ENCODE data around the gene KRTAP13-2.

Gene KRTAP13-2, protein sequence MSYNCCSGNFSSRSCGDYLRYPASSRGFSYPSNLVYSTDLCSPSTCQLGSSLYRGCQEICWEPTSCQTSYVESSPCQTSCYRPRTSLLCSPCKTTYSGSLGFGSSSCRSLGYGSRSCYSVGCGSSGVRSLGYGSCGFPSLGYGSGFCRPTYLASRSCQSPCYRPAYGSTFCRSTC

GRCh38 chr21:30372139-30372770 lies at the start of gene KRTAP13-2:
KRTAP13-2 (minus strand) TSS chr21:30372271; CDS start chr21:30372213, 58 bp downstream.
- DNase-seq, result no peak

DNA sequence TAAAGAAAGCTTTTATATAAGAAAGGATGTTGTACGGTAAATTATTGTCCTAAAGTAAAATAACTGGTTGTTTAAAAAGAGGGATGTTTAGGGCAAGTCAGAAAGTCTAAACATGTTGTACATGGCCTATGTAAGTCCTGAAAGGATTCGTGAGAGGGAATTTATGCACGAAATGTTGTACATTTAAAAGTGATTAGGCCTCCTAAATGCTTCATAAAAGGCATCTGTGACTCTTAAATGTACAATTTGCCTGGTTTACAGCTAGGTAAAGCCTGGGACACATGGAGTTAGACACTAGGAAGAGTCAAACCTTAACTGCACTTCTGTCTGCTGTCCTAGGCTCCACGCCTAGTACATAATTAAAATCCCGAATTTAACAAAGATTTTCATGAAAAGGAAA lies 43.9 kb upstream of the KRTAP13-2 start:
- no peak for DNase-seq

DNA sequence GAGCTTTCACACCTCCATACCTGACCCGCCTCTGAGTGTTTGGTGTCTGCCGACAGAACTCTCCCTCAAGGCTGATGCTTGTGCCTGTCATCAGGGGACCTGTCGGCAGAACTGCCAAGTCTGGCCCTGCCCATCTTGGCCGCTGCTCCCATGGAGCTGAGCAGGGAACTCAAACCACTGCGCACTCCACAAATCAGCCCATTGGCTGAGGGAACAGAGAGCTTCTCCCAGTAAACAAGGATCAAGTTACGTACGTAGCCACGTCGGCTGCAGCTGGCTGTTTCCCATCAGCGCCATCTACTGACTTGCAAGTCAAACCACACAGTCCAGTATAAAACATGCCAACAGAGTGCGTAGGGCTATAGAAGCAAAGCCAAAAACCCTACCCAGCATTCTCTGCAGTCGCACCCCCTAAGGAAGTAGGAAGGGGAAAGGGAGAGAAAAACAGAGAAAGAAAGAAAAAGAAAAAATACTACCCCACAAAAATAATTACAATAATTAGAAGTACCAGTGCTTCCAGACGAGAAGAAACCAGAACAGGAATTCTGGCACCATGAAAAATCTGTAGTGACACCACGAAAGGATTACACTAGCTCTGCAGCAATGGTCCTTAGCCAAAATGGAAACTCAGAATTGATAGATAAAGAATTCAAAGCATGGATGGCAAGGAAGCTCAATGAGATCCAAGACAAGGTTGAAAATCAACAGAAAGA lies 36.9 kb upstream of the KRTAP13-2 start:
- no peak for DNase-seq

DNA sequence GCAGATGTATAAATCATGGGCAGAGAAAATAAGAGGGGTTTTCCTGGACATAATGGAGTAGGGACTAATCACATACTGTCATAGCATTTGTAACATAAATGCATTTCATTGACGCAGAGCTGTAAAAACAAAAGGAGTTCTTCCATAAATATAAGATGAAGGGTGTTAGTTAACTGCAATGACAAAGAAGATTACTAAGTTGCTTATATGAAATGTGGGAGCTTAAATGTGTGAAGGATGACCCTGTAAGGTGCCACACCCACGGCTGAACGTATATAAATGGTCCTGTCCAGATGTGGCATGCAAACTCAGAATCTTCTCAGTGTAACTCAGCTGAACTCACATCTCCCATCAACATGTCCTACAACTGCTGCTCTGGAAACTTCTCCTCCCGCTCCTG lies 23.7 kb upstream of the KRTAP13-2 start, which contains the start of gene KRTAP13-1:
KRTAP13-1 (plus strand) TSS at position 301 of the 400 bp plus-strand sequence; CDS start at position 357, 56 bp downstream.
- DNase-seq, result no peak

DNA sequence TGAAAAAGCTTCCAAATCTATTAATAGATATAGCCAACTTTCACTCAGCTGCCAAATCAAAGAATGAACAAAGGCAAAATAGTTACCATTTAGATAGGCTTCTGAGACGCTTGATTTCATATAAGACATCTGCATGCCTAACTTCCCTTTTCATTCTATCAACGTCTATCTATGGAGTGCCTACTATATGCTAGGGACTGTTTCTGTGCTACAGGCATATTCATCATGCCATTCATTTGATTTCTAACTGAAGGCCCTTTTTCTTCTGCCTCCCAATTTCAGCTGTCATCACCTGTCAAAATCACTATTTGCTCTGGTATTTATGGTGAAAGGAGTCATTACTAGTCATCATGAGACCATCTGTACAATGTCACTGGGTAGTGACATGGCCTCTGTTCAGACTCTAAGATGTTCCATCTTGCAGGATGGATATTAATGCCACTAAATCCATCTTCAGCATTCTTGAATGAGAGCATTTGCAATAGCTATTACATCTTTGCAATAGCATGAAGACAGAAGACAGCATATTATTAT lies 19.5 kb upstream of the KRTAP13-2 start:
- DNase-seq, result no peak

DNA sequence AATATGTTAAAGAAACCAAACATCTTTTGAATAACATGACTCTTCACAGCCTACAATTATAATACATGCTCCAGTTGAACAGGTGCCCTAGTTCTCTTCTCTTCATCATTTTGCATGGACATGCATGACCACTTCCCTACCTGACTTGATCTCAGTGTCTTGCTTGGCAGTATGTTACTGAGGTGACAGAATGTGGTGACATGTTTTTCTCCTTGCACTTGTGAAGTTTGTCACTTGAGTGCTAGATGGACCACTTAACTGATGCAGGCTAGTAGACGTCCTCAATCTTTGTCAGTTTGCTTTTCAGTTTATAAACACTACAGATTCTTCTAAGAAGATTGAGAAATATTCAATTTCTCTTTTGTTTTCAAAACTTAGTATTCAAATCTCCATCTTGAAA lies 10.1 kb upstream of the KRTAP13-2 start:
- DNase-seq, result no peak

- no peak for DNase-seq
These were observed 16.2 kb downstream of the KRTAP13-2 start for GRCh38 chr21:30355906-30356305.

GRCh38 chr21:30354308-30355005 lies 17.6 kb downstream of the KRTAP13-2 start:
- no peak for DNase-seq

DNA sequence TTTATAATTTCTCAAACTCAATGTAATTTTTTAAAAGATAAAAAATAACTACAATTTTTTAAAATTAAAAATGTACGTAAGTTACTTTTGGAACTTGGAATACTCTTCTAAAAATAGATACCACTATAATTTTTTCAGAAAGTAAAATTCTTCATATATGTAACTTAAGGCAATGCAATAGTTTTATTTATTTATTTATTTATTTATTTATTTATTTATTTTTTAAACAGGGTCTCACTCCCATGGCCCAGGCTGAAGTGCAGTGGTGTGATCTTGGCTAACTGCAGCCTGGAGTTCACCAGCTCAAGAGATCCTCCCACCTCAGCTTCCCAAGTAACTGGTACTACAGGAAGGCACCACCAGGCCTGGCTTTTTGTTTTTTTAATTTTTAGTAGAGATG lies 20.5 kb downstream of the KRTAP13-2 start:
- no peak for DNase-seq

- no peak for DNase-seq
These were observed 22.5 kb downstream of the KRTAP13-2 start for GRCh38 chr21:30349572-30349971.

DNA sequence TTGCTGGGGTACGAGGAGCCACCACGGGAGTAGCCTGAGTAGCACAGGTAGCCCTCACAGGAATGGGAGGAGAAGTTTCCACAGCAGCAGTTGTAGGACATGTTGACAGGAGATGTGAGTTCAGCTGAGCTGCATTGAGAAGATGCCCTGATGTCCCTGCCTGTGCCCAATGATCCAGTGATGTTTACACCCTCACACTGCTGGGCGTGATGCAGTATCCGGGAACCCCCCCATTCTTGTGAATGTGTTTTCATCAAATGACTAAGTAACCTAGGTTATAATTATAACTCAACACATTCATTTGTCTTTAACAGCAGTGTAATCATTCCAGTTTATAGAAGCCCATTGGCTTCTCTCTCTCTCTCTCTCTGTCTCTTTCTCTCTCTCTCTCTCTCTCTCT lies 23.6 kb downstream of the KRTAP13-2 start, which contains the start of gene KRTAP23-1:
KRTAP23-1 (minus strand) TSS at position 101 of the 400 bp plus-strand sequence; CDS start at position 101, 0 bp downstream.
- DNase-seq, result no peak

GRCh38 chr21:30345014-30345413 lies 27.1 kb downstream of the KRTAP13-2 start:
- DNase-seq, result no peak

DNA sequence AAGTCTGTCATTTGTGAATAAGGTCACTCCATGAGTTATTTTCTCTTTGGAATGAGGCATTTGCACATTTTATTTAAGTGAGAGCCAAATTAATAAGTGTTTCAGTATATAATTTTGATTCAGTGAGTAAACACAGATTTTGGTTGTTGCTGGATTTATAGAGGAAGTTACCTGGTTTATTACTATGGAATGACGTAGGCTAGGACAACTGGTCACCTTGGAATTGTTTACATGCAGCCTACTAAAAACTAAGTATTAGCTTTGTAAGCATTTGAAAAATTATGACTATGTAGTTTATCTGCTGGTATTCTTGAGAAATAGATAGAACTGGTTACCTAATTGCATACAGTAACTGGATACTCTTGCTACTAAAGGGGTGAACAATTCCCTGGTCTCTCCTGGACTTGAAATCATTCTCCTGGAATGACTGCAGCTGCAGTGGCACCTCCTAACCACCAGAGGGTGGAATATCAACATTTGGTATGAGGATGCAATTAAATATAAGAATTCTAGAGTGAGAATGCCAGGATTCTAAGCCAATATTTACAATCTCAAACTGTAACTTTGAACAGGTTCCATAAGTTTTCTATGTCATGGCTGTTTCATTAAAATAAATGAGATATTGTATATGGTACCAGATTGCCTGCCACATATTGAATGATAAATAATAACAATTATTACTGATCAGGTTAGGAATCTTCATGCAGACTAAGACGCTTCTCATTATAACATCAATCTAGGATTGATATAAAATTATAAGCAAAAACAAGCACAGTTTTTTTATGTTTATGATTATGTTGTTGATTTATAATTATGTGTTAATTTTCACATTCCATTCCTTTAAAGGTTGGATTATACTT lies 31.1 kb downstream of the KRTAP13-2 start:
- no peak for DNase-seq

DNA sequence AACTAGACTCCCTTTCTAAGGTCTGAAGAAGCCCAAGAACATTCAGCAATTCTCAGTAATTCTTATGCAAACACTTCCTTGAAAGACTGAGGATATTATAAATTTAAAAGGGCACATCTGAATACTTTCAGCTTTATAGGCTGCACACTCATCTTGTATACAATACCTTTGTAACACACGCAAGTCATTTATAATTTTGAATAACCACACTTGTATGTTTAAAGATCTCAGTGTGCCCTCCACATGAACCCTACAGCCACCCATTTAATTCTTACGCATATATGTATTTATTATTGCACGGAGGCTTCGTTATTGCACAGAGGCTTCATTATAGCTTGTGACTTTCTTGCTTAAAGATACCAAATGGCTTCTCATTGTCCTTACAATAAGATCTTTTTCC lies 33.4 kb downstream of the KRTAP13-2 start:
- no peak for DNase-seq

DNA sequence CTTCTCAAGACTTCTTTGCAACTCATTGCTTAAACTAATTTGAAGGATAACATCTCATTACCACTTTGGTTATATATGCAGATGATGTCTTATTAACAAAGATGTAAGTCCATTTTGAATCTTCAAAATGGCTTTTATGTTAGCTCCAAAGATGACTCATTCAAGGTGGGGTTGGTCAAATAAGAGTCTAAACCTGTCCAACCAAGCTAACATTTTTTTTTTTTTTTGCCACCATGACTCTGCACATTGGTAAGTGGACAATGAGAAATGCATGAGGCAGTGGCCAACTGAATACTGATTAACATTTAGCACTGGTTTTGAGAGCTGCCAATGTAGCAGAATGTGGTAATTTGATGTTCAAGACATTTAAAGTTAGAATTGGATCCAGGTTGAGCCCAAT lies 34.3 kb downstream of the KRTAP13-2 start:
- no peak for DNase-seq

GRCh38 chr21:30337276-30337744 lies 34.8 kb downstream of the KRTAP13-2 start, which contains the start of gene KRTAP27-1:
KRTAP27-1 (minus strand) TSS chr21:30337694; CDS start chr21:30337668, 26 bp downstream.
- DNase-seq, result no peak

DNA sequence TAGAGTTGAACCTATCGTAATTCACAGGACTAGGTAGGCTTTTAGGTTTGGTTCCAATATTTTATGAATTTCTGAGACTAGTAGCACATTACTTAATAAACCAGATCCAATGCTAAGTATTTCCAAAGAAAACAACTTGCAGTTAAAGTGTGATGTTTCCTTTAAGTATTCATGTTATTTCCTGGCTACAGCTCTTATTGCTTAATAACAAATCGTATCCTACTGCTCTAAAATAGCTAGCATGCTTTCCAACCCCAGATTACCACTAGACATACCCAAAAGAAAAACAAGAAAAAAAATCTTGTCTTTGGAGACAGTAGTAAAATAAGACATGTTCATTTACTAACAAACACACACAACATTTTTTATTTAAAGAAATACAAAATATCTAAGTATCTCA lies 35.5 kb downstream of the KRTAP13-2 start:
- DNase-seq, result no peak

GRCh38 chr21:30333736-30334135 lies 38.3 kb downstream of the KRTAP13-2 start:
- DNase-seq, result no peak

DNA sequence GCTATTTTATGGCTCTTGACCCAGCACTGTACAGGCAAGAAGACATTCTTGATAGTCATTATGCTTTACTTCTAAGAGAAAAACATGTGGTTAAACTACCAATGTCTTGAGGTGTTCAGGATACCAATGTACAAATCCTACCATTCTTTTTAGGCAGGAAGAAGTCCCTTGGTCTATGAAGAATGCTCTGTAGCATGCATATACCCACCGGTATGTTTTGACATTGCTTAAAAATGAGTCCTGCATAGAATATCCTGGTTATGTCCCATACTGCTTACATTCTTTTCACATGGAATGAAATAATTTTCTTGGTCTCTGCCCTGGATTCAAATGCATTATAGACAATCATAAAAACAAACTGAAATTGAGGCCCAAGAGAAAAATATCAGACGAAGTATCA lies 39.4 kb downstream of the KRTAP13-2 start:
- no peak for DNase-seq

- DNase-seq, result no peak
These were observed 42.7 kb downstream of the KRTAP13-2 start for GRCh38 chr21:30329203-30329875.

- DNase-seq, result no peak
These were observed 45.7 kb downstream of the KRTAP13-2 start for GRCh38 chr21:30326390-30326789.

All from activated CD4-positive, CD25-positive, alpha-beta regulatory T cell treated with anti-CD3 and anti-CD28 coated beads, Interleukin-2, amount 50 U/mL, for 72 hours (primary cell).